ENCODE measurements around the gene EPN3. TPM values are rescaled to one million over a fixed set of nuclear protein-coding genes. Genes with fewer than 3 reads are reported as not detected.
A peak's percentile ranks its signal among the peaks of the same experiment; 100 is the strongest.

EPN3 gene
- total RNA-seq, 4 donors from 2014 or later = 19.2 to 95.7 (median 57.4) TPM

GRCh38 chr17:50493744-50494143 is 38.8 kb upstream of the EPN3 start:
- H3K27ac ChIP-seq = no peak overlapping the region
- in situ Hi-C loops (cut with MboI; ENCODE audit: low pct_ligation_motif_present in 1 of 4, low pct_unique_long_range_greater_than_20kb in 1 of 4, low sequenced_read_pairs in 3 of 4) = no loop called here
- DNase-seq = no peak

GRCh38 chr17:50495217-50495823 is 37.2 kb upstream of the EPN3 start:
- no peaks in the 10 kb centered on the region for H3K27me3 ChIP-seq
- no peaks in the 10 kb centered on the region for H3K36me3 ChIP-seq
- peaks cover 0 to 11% (median 3%) of the 10 kb centered on the region in 4 donors for H3K4me1 ChIP-seq
- no peak overlapping the region for H3K4me3 ChIP-seq
- no peak for DNase-seq
- no peak overlapping the region for H3K27ac ChIP-seq
- WGBS, 2 donors (ENCODE audit: low coverage in 1 of 2) = 89 to 90% methylated on average over 2 to 8 of the region's 8 CpGs
- in situ Hi-C loops (cut with MboI; ENCODE audit: low pct_ligation_motif_present in 1 of 4, low pct_unique_long_range_greater_than_20kb in 1 of 4, low sequenced_read_pairs in 3 of 4) (no loop called here), intact Hi-C loops (cut with DNase I; ENCODE audit: low total_unique reads) (no loop called here)
- TF ChIP-seq EP300 (IDR thresholded peaks at IDR 0.05; ENCODE audit: low read depth) = no peak
- no peak for TF ChIP-seq CTCF (IDR thresholded peaks at IDR 0.05)
- no peak for TF ChIP-seq POLR2AphosphoS5 (IDR thresholded peaks at IDR 0.05)
- TF ChIP-seq POLR2A (IDR thresholded peaks at IDR 0.05) = no peak
- no peaks in the 10 kb centered on the region for H3K9me3 ChIP-seq

More at GRCh38 chr17:50493744-50494143, 38.8 kb upstream of the EPN3 start:
- intact Hi-C loops (cut with DNase I; ENCODE audit: low total_unique reads) = no loop called here
- Histone ChIP-seq H3K9me3 (no peaks in the 10 kb centered on the region), H3K27me3 (no peaks in the 10 kb centered on the region), H3K4me1 (peaks cover 0 to 11% (median 3%) of the 10 kb centered on the region in 4 donors), H3K36me3 (no peaks in the 10 kb centered on the region), H3K4me3 (no peak overlapping the region)
- no peak for TF ChIP-seq POLR2AphosphoS5 (IDR thresholded peaks at IDR 0.05)
- TF ChIP-seq EP300 (IDR thresholded peaks at IDR 0.05; ENCODE audit: low read depth) = no peak
- no peak for TF ChIP-seq CTCF (IDR thresholded peaks at IDR 0.05)
- TF ChIP-seq POLR2A (IDR thresholded peaks at IDR 0.05) = no peak
- 63 to 64% methylated on average over 3 of the region's 3 CpGs for WGBS, 2 donors (ENCODE audit: low coverage in 1 of 2)

GRCh38 chr17:50495918-50496317 is 36.6 kb upstream of the EPN3 start:
- TF ChIP-seq POLR2A (IDR thresholded peaks at IDR 0.05) (no peak), EP300 (IDR thresholded peaks at IDR 0.05; ENCODE audit: low read depth) (no peak), CTCF (IDR thresholded peaks at IDR 0.05) (no peak), POLR2AphosphoS5 (IDR thresholded peaks at IDR 0.05) (no peak)
- no peak overlapping the region for H3K27ac ChIP-seq
- H3K4me3 ChIP-seq = no peak overlapping the region
- WGBS, 2 donors (ENCODE audit: low coverage in 1 of 2) = 88 to 89% methylated on average over 4 to 8 of the region's 8 CpGs
- H3K36me3 ChIP-seq = no peaks in the 10 kb centered on the region
- H3K4me1 ChIP-seq = peaks cover 0 to 11% (median 3%) of the 10 kb centered on the region in 4 donors
- H3K27me3 ChIP-seq = no peaks in the 10 kb centered on the region
- no peak for DNase-seq
- H3K9me3 ChIP-seq = no peaks in the 10 kb centered on the region
- in situ Hi-C loops (cut with MboI; ENCODE audit: low pct_ligation_motif_present in 1 of 4, low pct_unique_long_range_greater_than_20kb in 1 of 4, low sequenced_read_pairs in 3 of 4) = no loop called here
- intact Hi-C loops (cut with DNase I; ENCODE audit: low total_unique reads) = no loop called here

DNA sequence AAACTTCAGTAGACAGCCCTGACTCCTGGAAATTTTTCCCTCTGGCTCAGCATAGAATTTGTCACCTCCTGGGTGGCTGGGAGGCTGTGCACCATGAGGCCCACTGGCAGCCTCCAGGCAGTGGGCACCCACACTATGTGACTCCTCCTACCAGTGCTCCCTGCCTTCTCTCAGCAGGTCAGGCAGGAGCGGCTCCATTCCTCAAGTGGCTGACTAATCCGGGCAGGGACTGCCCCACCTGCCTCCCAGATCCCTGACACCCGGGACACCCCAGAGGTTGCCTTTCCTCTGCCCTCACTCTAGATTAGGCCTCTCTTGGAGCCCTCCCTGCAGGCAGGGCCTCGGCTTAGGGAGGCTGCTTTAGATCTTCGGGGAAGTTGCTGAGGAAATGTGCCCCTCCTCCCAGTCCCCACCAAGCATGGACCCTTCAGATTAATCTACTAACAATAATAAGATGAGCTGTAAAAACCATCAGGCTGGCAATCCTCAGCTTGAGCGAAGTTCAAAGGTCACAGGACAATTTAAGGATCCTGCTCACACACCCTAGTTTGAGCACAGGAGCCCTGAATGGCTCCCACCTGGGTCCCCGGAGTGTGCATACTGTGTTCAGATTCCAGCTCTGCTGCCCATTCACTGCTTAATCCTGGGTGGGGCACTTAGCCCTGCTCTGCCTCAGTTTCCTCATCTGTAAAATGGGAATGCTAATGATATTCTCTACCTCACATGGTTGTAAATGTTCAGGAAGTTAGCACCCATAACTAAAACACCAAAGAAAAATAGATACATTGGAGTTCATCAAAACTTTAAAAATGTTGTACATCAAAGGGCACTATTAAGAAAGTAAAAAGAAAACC is 34.3 kb upstream of the EPN3 start:
- DNase-seq = peak; percentile 50
- Histone ChIP-seq H3K4me3 (no peak overlapping the region), H3K27me3 (no peaks in the 10 kb centered on the region), H3K27ac (no peak overlapping the region), H3K9me3 (no peaks in the 10 kb centered on the region), H3K36me3 (no peaks in the 10 kb centered on the region), H3K4me1 (peaks cover 0 to 11% (median 5%) of the 10 kb centered on the region in 4 donors)
- TF ChIP-seq EP300 (IDR thresholded peaks at IDR 0.05; ENCODE audit: low read depth) = no peak
- no peak for TF ChIP-seq CTCF (IDR thresholded peaks at IDR 0.05)
- no peak for TF ChIP-seq POLR2A (IDR thresholded peaks at IDR 0.05)
- no peak for TF ChIP-seq POLR2AphosphoS5 (IDR thresholded peaks at IDR 0.05)
- 59% methylated on average over 7 of the region's 7 CpGs; no CpG with 5 or more reads in 1 of the 2 donors for WGBS, 2 donors (ENCODE audit: low coverage in 1 of 2)
- intact Hi-C loops (cut with DNase I; ENCODE audit: low total_unique reads) (no loop called here), in situ Hi-C loops (cut with MboI; ENCODE audit: low pct_ligation_motif_present in 1 of 4, low pct_unique_long_range_greater_than_20kb in 1 of 4, low sequenced_read_pairs in 3 of 4) (no loop called here)
